HG03565 (cell line): Measurements from ENCODE around the gene DENND5B.
A peak's percentile ranks its signal among the peaks of the same experiment; 100 is the strongest.
"Not testable (repeated sequence)": the region's sequence is repeated elsewhere in the genome, so short reads cannot be mapped to it uniquely, and the experiment has no call there.

ENCODE experiments used
- ATAC-seq: cut with Tn5 transposase; IDR thresholded peaks from one replicate; pipeline ENCODE4 v1.9.1; 2021; ENCODE audit warnings: mild to moderate bottlenecking, moderate library complexity; ENCODE audit not compliant: unreplicated experiment

DENND5B gene

DNA sequence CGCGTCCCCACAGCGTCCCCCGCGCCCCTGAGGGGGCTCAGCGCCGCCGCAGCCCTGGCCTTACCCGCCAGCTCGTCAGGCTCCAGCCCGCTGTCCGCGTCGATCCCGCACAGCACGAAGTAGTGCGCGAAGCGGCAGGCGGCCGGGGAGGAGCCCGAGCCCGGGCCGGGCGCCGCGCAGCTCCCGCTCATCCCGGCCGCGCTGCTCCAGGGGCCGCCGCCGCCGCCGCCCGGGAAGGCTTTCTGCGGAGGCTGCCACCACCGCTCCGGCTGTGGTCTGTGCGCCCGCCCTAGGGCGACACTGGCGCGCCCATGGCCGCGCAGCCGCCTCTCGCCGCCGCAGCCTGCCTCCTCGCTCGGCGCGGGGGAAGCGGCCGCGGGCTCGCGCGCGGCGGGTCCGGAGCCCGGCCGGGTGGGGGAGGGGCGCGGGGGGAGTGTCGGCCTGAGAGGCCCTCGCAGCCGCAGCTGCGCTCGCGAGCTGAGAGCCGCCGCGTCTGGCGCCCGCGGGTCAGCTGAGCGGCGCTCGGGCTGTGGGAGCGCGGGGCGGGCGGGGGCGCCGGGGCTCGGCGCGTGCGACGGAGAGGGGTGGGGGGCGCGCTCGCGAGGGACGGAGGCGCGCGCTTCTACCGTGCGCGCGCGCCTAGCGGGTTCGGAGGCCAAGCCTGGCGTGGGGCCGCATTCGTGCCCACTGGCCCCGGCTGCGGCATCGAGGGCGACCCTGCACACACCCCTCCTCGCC is at the start of gene DENND5B:
Gene DENND5B, minus strand, starts transcription at position 495 of the 738 bp plus-strand sequence. Its CDS starts 304 bp downstream, at position 191.
- ATAC-seq, result peak; percentile 40

GRCh38 chr12:31634620-31635019 is 43.7 kb upstream of the DENND5B start:
- no peak for ATAC-seq

GRCh38 chr12:31633464-31633863 is 42.5 kb upstream of the DENND5B start:
- no peak for ATAC-seq

DNA sequence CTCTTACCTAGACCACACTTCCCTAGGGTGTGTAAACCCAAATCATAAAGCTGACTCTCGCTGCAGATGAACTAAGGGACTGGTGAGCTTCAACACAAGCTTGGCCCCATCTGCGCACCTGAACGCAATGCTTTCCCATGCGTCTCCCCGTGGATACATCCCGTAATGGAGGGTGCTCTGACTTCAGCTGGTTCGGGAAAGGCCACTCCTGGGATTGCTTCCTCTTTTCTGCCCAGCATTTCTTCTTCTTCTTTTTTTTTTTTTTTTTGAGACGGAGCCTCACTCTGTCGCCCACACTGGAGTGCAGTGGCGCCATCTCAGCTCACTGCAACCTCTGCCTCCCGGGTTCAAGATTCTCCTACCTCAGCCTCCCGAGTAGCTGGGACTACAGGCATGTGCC is 40.9 kb upstream of the DENND5B start:
- no peak for ATAC-seq

GRCh38 chr12:31631023-31631724 is 40.2 kb upstream of the DENND5B start:
- ATAC-seq, result no peak

- ATAC-seq, result no peak
These were observed 39.1 kb upstream of the DENND5B start for GRCh38 chr12:31629756-31630732.

GRCh38 chr12:31627456-31628054 is 36.6 kb upstream of the DENND5B start:
- ATAC-seq, result no peak

- no peak for ATAC-seq
These were observed 35.5 kb upstream of the DENND5B start for GRCh38 chr12:31626270-31626995.

- no peak for ATAC-seq
These were observed 31.1 kb upstream of the DENND5B start for GRCh38 chr12:31622038-31622437.

DNA sequence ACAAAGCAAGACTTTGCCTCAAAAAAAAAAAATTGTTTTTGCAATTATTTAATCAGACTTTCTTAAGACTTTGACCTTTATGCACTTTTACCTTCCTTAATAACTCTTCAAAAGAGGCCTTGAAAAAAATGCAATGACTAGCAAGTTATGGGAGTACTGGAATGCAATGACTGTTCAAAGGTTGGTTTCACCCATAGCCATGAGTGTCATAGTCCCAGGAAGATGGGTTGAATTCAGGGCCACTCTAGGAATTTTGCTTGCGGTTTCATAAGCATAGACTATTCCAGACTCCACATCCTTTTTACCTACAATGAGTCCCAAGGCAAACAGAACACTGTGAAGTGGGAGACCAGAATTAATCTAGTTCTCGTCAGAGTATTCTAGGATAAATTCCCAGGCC is 29.4 kb upstream of the DENND5B start:
- ATAC-seq, result no peak

GRCh38 chr12:31618228-31619025 is 27.5 kb upstream of the DENND5B start:
- ATAC-seq, result no peak

- no peak for ATAC-seq
These were observed 21.9 kb upstream of the DENND5B start for GRCh38 chr12:31612819-31613218.

- not testable (repeated sequence) for ATAC-seq
These were observed 17.4 kb upstream of the DENND5B start for GRCh38 chr12:31608299-31608698.

- no peak for ATAC-seq
These were observed 14.6 kb upstream of the DENND5B start for GRCh38 chr12:31605531-31605930.

DNA sequence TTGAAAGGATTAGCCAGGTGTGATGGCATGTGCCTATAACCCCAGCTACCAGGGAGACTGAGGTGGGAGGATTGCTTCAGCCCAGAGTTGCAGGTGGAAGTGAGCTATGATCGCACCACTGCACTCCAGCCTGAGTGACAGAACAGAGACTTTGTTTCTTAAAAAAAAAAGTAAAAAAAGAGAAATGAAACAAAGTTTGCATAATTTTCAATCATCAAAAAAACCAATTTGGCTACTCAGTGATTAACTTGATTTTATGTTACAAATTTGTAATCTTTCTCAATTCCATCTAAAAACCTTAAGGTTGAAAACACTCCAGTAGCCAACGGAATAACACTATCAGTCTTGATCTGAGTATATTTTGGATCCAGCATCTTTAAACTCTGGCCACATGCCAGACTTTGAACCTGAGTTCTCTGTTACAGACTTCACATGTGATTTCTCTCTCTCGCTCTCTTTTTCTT is 12.6 kb upstream of the DENND5B start:
- ATAC-seq, result peak; percentile 93

DNA sequence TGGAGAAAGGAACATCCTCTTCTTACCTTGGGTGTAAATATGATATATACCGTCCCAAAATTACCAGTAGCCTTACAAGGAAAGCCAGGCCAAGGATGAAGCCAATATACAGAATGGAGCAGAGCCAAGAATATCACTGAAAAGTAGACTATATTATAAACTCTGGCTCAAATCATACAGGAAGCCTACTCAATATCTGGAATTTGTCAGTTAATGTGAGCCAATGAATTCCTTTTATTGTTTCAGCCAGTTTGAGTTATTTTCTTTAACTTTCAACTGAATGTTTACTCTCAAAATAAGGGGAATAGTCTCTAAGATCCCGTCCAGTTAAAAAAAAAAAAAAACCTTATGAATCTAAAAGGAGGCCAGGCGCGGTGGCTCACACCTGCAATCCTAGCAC is 9.8 kb upstream of the DENND5B start:
- no peak for ATAC-seq

- no peak for ATAC-seq
These were observed 9.3 kb upstream of the DENND5B start for GRCh38 chr12:31600252-31600651.

DNA sequence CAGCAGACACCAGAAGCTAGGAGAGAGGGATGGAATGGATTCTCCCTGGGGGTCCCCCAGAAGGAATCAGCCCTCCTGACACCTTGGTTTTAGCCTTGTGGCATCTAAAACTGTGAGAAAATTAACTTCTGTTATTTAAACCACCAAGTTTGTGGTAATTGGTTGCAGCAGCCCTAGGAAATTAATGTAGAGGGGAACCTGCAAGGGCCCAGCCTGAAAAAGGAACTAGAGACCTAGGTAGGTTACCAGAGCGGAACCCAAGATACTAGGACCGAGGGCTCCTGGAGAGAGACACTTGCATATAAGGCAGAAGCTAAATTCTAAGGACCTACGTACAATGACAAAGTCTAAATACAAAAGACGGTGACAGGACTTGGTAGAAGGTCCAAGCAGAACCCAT is 8.1 kb upstream of the DENND5B start:
- ATAC-seq, result no peak

DNA sequence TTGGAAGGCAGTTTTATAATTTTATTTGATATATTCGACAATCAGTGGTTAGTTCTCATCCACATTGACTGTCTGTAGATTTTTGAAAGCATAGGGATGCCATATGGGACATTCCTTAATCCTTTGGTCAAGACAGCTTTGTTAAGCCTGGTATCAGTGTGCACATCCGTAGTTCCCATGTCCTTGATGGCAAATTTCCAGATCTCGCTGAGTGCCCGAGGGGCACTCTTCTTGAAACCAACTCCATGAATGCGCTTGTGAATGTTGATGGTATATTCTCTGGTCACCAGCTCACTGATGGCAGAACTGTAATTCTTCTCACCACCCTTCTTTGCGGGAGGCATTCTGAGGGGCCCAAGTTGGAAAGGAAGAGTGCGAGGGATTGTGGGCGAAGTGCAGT is 6.1 kb upstream of the DENND5B start:
- no peak for ATAC-seq
